ENCODE measurements around the gene BRIP1. TPM values are rescaled to one million over a fixed set of nuclear protein-coding genes. Genes with fewer than 3 reads are reported as not detected.

Gene BRIP1
- polyA plus RNA-seq, 2 of the 4 experiments (the other 2 are of a cell fraction) = 8.0 to 11.5 TPM

- H3K27ac ChIP-seq = no peak overlapping the region
- 89% methylated on average over 1 of the region's 1 CpG for WGBS (ENCODE audit: missing lambda C conversion rate)
- DNase-seq (ENCODE audit: low read depth in 1 of 2, low spot score in 1 of 2) = no peak
- H3K4me1 ChIP-seq = no peaks in the 10 kb centered on the region
- H3K9me3 ChIP-seq = peaks cover 41% of the 10 kb centered on the region
- no peak for ATAC-seq
- ChIA-PET CTCF (interaction anchor here (1.5 kb wide), 1 partner anchor 65 kb away, joined by 5 read pairs; no protein-coding TSS in a partner anchor), POLR2A (interaction anchor here (0.5 kb wide), 1 partner anchor 69 kb away, joined by 3 read pairs; no protein-coding TSS in a partner anchor)
- no peak overlapping the region for H3K4me3 ChIP-seq
- FAIRE-seq = no peak
- H3K4me2 ChIP-seq = no peak overlapping the region
- TF ChIP-seq HEYL (CRISPR knock-in tag; IDR thresholded peaks at IDR 0.05) (no peak), MAZ (IDR thresholded peaks at IDR 0.05; ENCODE audit: borderline replicate concordance, low read depth, low read length) (no peak), TFCP2L1 (CRISPR knock-in tag; IDR thresholded peaks at IDR 0.05) (no peak), RAD21 (conservative IDR thresholded peaks at IDR 0.05 in 1 of 2, IDR thresholded peaks at IDR 0.05 in 1 of 2) (no peak), ZSCAN20 (CRISPR knock-in tag; IDR thresholded peaks at IDR 0.05) (no peak), HOXB13 (CRISPR knock-in tag; IDR thresholded peaks at IDR 0.05; ENCODE audit: low read depth) (no peak), CBX8 (IDR thresholded peaks at IDR 0.05) (no peak), MYC (IDR thresholded peaks at IDR 0.05; ENCODE audit: borderline replicate concordance, low read length) (no peak), FOXS1 (CRISPR knock-in tag; IDR thresholded peaks at IDR 0.05) (no peak), FOSB (CRISPR knock-in tag; IDR thresholded peaks at IDR 0.05) (no peak)
Observed at GRCh38 chr17:61701334-61701733, 162.0 kb downstream of the BRIP1 start.

DNA sequence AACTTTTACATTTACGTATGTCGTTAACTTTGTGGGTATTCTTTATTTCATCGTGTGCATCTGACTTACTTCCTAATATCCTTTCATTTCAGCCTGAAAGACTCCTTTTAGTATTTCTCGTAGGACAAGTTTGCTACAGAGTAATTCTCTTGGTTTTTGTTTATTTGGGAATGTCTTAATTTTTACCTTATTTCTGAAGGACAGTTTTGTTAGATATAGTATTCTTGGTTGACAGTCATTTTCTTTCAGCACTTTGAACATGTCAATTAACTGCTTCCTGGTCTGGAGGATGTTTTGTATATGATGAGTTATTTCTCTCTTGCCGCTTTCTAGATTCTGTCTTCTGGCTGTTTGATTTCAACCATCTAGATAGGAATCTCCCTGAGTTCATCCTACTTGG lies 163.1 kb downstream of the BRIP1 start:
- H3K9me3 ChIP-seq = peaks cover 41% of the 10 kb centered on the region
- no peak overlapping the region for H3K4me3 ChIP-seq
- ATAC-seq = no peak
- no peak overlapping the region for H3K4me2 ChIP-seq
- TF ChIP-seq ZNF302 (CRISPR knock-in tag; IDR thresholded peaks at IDR 0.05) (no peak), PBX3 (IDR thresholded peaks at IDR 0.05) (no peak), ELK1 (IDR thresholded peaks at IDR 0.05; ENCODE audit: low read depth, low read length) (no peak), NR3C1 (IDR thresholded peaks at IDR 0.05) (no peak), ZFP36 (IDR thresholded peaks at IDR 0.05; ENCODE audit: borderline replicate concordance, partially characterized antibody) (no peak), POLR2A (IDR thresholded peaks at IDR 0.05; ENCODE audit: low read length) (no peak), EP300 (IDR thresholded peaks at IDR 0.05) (no peak), HOXB13 (CRISPR knock-in tag; IDR thresholded peaks at IDR 0.05; ENCODE audit: low read depth) (no peak), NFE2L2 (conservative IDR thresholded peaks at IDR 0.05; ENCODE audit: low read length) (no peak), EHMT2 (IDR thresholded peaks at IDR 0.05; ENCODE audit: low read depth) (no peak), REST (IDR thresholded peaks at IDR 0.05) (no peak), CEBPB (IDR thresholded peaks at IDR 0.05) (no peak), RARB (CRISPR knock-in tag; IDR thresholded peaks at IDR 0.05) (no peak), ZC3H11A (IDR thresholded peaks at IDR 0.05) (no peak), ESRRA (IDR thresholded peaks at IDR 0.05; ENCODE audit: borderline replicate concordance, low read length) (no peak), MAFK (IDR thresholded peaks at IDR 0.05; ENCODE audit: partially characterized antibody) (no peak), NPAS2 (CRISPR knock-in tag; IDR thresholded peaks at IDR 0.05; ENCODE audit: borderline replicate concordance) (no peak)
- TF ChIP-seq, protein P1, sequence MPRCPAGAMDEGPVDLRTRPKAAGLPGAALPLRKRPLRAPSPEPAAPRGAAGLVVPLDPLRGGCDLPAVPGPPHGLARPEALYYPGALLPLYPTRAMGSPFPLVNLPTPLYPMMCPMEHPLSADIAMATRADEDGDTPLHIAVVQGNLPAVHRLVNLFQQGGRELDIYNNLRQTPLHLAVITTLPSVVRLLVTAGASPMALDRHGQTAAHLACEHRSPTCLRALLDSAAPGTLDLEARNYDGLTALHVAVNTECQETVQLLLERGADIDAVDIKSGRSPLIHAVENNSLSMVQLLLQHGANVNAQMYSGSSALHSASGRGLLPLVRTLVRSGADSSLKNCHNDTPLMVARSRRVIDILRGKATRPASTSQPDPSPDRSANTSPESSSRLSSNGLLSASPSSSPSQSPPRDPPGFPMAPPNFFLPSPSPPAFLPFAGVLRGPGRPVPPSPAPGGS (IDR thresholded peaks at IDR 0.05) = no peak
- TF ChIP-seq, protein P2, sequence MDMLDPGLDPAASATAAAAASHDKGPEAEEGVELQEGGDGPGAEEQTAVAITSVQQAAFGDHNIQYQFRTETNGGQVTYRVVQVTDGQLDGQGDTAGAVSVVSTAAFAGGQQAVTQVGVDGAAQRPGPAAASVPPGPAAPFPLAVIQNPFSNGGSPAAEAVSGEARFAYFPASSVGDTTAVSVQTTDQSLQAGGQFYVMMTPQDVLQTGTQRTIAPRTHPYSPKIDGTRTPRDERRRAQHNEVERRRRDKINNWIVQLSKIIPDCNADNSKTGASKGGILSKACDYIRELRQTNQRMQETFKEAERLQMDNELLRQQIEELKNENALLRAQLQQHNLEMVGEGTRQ (IDR thresholded peaks at IDR 0.05) = no peak
- no peak overlapping the region for H3K27ac ChIP-seq
- CTCF ChIA-PET = no interaction called here
- WGBS (ENCODE audit: missing lambda C conversion rate) = 94% methylated on average over 5 of the region's 5 CpGs
- no peak for FAIRE-seq
- no peaks in the 10 kb centered on the region for H3K4me1 ChIP-seq
- POLR2A ChIA-PET = no interaction called here
- no peak for DNase-seq (ENCODE audit: low read depth in 1 of 2, low spot score in 1 of 2)
